Ishikawa (cell line): Measurements from ENCODE around the gene LCN1.

Experiments
- CEBPB ChIP-seq: IDR thresholded peaks from 2 replicates; pipeline ENCODE4 v1.6.1; 2012
- CREB1 ChIP-seq: IDR thresholded peaks from 2 replicates; pipeline ENCODE4 v1.6.1; 2012; ENCODE audit warnings: low read depth
- EGR1 ChIP-seq: IDR thresholded peaks from 2 replicates; pipeline ENCODE4 v1.6.1; 2012
- EP300 ChIP-seq: IDR thresholded peaks from 2 replicates; pipeline ENCODE4 v1.6.1; 2012; ENCODE audit warnings: borderline replicate concordance
- FOXM1 ChIP-seq: IDR thresholded peaks from 2 replicates; pipeline ENCODE4 v1.6.1; 2012; ENCODE audit warnings: low read depth, borderline replicate concordance
- MAX ChIP-seq: IDR thresholded peaks from 2 replicates; pipeline ENCODE4 v1.6.1; 2012
- NFIC ChIP-seq: IDR thresholded peaks from 2 replicates; pipeline ENCODE4 v1.6.1; 2012
- RAD21 ChIP-seq: IDR thresholded peaks from 2 replicates; pipeline ENCODE4 v1.6.1; 2012; ENCODE audit warnings: low read depth
- REST ChIP-seq: IDR thresholded peaks from 2 replicates; pipeline ENCODE4 v1.6.1; 2012; ENCODE audit warnings: low read depth, mild to moderate bottlenecking
- TAF1 ChIP-seq: IDR thresholded peaks from 2 replicates; pipeline ENCODE4 v1.6.1; 2012; ENCODE audit warnings: low read depth, mild to moderate bottlenecking
- TCF12 ChIP-seq: IDR thresholded peaks from 2 replicates; pipeline ENCODE4 v1.6.1; 2012; ENCODE audit warnings: low read depth
- TEAD4 ChIP-seq: IDR thresholded peaks from 2 replicates; pipeline ENCODE4 v1.6.1; 2012
- YY1 ChIP-seq: IDR thresholded peaks from 2 replicates; pipeline ENCODE4 v1.6.1; 2012; ENCODE audit warnings: low read depth
- ZBTB7A ChIP-seq: IDR thresholded peaks from 2 replicates; pipeline ENCODE4 v1.6.1; 2012; ENCODE audit warnings: low read depth
- TF ChIP-seq, protein P1 (sequence below): IDR thresholded peaks from 2 replicates; pipeline ENCODE4 v1.6.1; 2012

LCN1 gene

GRCh38 chr9:135491764-135492163, 29.5 kb upstream of the LCN1 start:
- TF ChIP-seq CREB1 (no peak), NFIC (no peak), ZBTB7A (no peak), EGR1 (no peak), TEAD4 (no peak), YY1 (no peak), CEBPB (no peak), REST (no peak), TAF1 (no peak), FOXM1 (no peak), TCF12 (no peak), RAD21 (no peak), EP300 (no peak), MAX (no peak)
- TF ChIP-seq, protein P1, sequence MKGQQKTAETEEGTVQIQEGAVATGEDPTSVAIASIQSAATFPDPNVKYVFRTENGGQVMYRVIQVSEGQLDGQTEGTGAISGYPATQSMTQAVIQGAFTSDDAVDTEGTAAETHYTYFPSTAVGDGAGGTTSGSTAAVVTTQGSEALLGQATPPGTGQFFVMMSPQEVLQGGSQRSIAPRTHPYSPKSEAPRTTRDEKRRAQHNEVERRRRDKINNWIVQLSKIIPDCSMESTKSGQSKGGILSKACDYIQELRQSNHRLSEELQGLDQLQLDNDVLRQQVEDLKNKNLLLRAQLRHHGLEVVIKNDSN: no peak

- TF ChIP-seq REST: no peak
- TF ChIP-seq YY1: no peak
- no peak for TF ChIP-seq EGR1
- TF ChIP-seq CEBPB: no peak
- no peak for TF ChIP-seq TCF12
- no peak for TF ChIP-seq NFIC
- TF ChIP-seq ZBTB7A: no peak
- TF ChIP-seq FOXM1: no peak
- no peak for TF ChIP-seq RAD21
- TF ChIP-seq EP300: no peak
- TF ChIP-seq MAX: no peak
- TF ChIP-seq, protein P1: no peak
- TF ChIP-seq TEAD4: no peak
- TF ChIP-seq TAF1: no peak
- no peak for TF ChIP-seq CREB1
Measured at GRCh38 chr9:135492886-135493669, 28.2 kb upstream of the LCN1 start.

DNA sequence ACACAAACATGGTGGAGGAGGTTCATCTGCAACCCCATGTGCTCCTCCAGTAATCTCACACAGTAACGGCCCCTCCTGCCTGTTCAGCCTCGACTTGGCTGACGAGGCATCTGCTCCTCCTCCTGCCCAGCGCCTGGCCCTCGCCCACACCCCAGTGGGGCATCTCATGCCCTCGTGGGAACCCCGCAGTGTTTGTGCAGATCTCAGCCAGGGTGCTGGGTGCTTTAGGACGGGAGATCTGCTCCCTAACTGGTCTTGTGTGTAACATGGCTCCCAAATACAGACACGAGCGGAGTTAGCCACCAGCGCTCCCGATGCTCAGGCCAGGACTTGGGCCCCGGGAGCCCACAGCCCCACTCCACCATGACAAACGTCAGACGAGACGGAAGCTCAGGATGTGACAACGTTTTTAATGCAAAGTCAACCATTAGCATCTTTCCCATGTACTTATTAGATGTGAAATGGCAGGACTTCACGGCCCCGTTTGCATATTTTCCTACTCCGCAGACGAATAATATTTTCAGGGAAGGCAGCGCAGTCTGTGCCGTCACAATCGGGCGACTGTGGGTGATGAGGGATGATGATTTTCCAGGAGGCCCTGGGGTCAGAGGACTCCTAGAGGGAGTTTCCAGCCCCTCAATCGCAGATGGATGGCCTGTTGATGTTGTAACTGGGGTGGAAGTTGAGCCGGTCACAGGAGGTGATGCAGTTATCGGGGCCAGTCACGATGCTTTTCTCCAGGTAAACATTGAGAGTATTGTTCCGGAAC, 26.3 kb upstream of the LCN1 start:
- no peak for TF ChIP-seq TCF12
- no peak for TF ChIP-seq TAF1
- no peak for TF ChIP-seq YY1
- no peak for TF ChIP-seq TEAD4
- no peak for TF ChIP-seq RAD21
- no peak for TF ChIP-seq ZBTB7A
- TF ChIP-seq NFIC: no peak
- TF ChIP-seq EP300: no peak
- TF ChIP-seq, protein P1: no peak
- no peak for TF ChIP-seq EGR1

GRCh38 chr9:135498381-135499126, 22.7 kb upstream of the LCN1 start:
- TF ChIP-seq ZBTB7A (no peak), CREB1 (no peak), YY1 (no peak), TEAD4 (no peak), FOXM1 (no peak)
